Prostate gland (tissue), 2 donors: ENCODE measurements around the gene IDUA.

Experiments
- CTCF ChIP-seq, 4 experiments: fragments of 200-600 bp in 2 of 4; fragments of 450-650 bp in 2 of 4; sonication (generic) in 2 of 4; IDR thresholded peaks; 1 replicate in 3 of 4; 2 replicates in 1 of 4; pipeline ENCODE4 v1.5.1; 2016 to 2019; ENCODE audit warnings: antibody characterized with exemption in 4 of 4, mild to moderate bottlenecking in 2 of 4, moderate library complexity in 2 of 4
- POLR2A ChIP-seq: fragments of 450-650 bp; IDR thresholded peaks from one replicate; pipeline ENCODE4 v1.6.1; 2016; ENCODE audit warnings: antibody characterized with exemption, mild to moderate bottlenecking
- POLR2AphosphoS5 ChIP-seq: sonication (generic); formaldehyde crosslinking; IDR thresholded peaks from one replicate; pipeline ENCODE4 v1.6.1; 2017; ENCODE audit warnings: antibody characterized with exemption

- TF ChIP-seq POLR2A (no peak), CTCF (IDR thresholded peaks at IDR 0.05) (no peak), POLR2AphosphoS5 (no peak)
Measured at GRCh38 chr4:948936-949300, 37.9 kb upstream of the IDUA start.
